Effector CD8-positive, alpha-beta T cell (primary cell): ENCODE measurements around the gene ATP6V1C2.

Experiments used
- DNase-seq: peaks from one replicate; lab custom pipeline; 2025; lab: John Stamatoyannopoulos, UW
- total RNA-seq, 4 experiments: gene quantifications; one replicate each; lab custom pipeline; 2026; lab: John Stamatoyannopoulos, UW

The ATP6V1C2 gene
- total RNA-seq, result 0 reads per million in 4 experiments

- DNase-seq, result no peak
These were observed at the start of gene ATP6V1C2 for GRCh38 chr2:10721396-10722251. ATP6V1C2 (plus strand) TSS chr2:10721630; CDS start chr2:10722850, 1,220 bp downstream.

DNA sequence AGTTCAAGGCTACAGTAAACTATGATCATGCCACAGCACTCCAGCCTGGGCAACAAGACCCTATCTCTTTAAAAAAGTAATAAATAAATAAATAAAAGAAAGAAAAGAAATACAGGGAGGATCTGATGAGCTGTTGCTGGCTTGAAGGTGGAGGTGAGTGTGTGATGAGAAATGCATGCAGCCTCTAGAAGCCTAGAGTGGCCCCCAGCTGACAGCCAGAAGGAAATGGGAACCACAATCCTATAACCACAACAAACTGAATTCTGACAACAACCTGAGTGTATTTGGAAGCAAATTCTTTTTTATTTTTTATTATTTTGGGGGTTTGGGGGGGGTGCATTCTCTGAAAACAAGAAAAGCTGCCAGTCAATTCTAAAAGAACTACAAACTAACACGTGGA is 46.3 kb upstream of the ATP6V1C2 start:
- DNase-seq, result no peak

GRCh38 chr2:10678225-10678624 is 43.2 kb upstream of the ATP6V1C2 start:
- no peak for DNase-seq

DNA sequence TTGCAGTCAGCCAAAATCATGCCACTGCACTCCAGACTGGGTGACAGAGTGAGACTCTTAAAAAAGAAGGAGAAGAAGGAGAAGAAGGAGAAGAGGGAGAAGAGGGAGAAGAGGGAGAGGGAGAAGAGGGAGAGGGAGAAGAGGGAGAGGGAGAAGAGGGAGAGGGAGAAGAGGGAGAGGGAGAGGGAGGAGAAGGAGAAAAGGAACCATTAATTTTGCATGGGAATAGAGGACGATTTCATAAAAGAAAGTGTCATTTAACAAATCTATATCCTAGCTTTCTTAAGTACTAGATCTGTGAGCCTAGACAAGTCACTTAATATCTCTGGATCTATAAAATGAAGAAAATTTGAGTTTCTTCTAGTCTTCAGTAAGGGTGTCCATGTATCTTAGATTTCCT is 41.2 kb upstream of the ATP6V1C2 start:
- DNase-seq, result no peak

- no peak for DNase-seq
These were observed 40.5 kb upstream of the ATP6V1C2 start for GRCh38 chr2:10680957-10681356.

DNA sequence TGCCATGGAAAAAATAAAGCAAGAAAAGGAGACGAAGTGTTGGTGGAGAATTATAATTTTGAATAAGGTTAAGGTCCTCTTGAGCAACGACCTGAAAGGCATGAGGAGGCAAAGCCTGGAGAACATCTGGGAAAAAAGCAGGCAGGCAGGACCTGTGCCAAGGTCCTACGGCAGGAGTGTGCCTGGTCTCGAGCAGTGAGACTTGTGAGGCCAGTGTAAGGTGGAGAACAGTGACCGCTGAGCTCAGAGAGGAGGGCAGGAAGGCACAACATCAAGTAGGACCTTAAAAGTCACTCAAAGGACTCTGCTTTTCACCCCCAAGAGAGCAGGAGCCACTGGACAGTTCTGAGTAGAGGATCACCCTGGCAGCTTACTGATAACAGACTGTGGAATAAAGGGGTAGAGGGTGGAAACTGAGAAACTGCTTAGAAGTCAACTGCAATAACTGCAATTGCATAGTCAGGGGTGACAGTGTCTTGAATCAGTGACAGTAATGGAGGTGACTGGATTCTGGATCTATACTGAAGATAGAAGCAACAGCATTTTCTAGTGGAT is 35.2 kb upstream of the ATP6V1C2 start:
- DNase-seq, result no peak

GRCh38 chr2:10688921-10689807 is 32.3 kb upstream of the ATP6V1C2 start:
- no peak for DNase-seq

DNA sequence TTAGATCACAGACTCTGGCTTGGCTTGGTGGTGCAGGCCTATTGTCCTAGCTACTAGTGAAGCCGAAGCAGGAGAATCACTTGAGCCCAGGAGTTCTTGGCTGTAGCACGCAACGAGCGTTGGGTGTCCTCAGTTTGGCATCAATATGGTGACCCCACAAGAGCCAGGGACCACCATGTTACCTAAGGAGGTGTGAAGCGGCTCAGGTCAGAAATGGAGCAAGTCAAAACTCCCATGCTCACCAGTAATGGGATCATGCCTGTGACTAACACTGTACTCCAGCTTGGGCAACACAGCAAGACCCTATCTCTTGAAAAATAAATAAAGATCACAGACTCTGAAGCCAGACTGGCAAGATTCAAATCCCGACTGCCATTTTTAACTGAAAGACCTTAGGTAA is 29.9 kb upstream of the ATP6V1C2 start:
- DNase-seq, result no peak

GRCh38 chr2:10700078-10700803 is 21.2 kb upstream of the ATP6V1C2 start:
- no peak for DNase-seq

DNA sequence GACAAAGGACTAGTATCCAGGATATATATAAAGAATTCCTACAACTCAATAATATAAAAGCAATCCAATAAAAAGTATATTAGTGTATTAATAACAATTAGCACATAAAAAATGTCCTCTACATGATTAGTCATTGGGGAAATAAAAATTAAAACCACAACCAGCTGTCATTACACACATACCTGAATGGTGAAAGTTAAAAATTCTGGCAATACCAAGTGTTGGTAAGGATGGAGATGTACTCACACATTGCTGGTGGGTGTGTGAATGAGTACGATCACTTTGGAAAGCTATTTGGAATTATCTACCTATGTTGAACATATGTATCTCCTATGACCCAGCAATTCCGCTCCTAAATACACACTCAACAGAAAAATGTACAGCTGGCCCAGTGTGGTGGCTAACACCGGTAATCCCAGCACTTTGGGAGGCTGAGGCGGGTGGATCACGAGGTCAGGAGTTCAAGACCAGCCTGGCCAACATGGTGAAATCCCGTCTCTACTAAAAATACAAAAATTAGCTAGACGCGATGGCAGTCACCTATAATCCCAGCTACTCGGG is 17.3 kb upstream of the ATP6V1C2 start:
- no peak for DNase-seq

DNA sequence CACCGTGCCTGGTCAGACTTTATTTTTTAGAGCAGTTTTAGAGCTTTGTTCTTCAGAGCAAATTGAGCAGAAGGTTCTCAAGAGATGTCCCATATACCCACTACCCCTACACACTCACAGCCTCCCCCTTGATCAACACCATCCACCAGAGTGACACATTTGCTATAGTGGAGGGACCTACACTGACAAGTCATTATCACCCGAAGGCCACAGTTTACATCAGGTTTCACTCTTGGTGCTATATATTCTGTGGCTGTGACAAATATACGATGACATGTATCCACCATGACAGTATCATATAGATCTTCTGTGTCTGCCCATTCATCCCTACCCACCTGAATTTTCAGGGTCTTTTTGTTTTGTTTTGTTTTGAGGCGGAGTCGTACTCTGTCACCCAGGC is 15.4 kb upstream of the ATP6V1C2 start:
- DNase-seq, result no peak

GRCh38 chr2:10707831-10708230 is 13.6 kb upstream of the ATP6V1C2 start:
- no peak for DNase-seq

DNA sequence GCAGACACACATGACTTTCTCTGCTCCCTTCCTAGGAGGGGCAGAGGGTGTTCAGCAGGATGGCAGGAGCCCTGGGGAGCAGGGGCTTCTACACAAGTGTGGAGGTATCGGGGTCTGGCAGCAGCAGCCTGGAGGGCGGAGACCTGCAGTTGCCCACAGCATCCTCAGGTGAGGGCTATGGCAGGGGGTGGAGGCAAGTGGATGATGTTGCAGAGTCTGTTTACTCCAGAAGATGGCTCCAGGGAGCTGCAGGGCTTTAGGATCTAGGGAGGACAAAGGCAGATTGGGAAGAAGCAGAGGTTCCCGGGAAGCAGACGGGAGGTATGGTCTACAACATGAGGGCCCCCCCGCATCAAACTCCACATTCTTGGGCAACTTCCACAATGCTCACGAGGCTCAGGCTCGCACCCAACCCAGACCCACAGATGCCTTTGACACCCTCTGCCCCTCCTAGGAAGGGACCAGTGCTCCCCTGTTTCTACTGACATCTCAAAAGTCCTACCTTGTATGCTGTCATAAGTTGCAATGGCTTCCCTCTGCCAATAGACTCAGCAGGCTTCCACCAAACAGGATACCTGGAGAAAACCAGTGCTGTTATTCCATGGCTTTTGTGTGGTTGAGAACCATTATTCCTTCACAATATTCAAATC is 12.0 kb upstream of the ATP6V1C2 start:
- DNase-seq, result no peak

- DNase-seq, result no peak
These were observed 9.1 kb upstream of the ATP6V1C2 start for GRCh38 chr2:10712185-10712809.

DNA sequence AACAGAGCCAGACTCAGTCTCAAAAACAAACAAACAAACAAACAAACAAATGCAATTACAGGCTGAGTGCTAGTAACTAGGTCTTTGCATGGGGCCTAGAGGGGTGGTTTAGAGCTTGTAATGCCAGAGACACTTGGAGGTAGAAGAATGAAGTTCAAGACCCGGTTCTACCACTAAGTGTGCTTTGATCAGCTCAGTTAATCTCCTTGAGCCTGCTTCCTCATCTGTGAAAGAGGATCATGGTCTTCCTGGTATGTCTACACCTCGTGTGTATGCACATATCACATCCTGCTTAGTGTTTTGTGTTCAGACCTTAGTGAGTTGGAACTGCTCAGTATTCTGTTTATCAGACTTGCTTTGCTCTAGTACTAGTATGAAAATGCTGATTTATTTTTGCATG is 4.8 kb upstream of the ATP6V1C2 start:
- no peak for DNase-seq

DNA sequence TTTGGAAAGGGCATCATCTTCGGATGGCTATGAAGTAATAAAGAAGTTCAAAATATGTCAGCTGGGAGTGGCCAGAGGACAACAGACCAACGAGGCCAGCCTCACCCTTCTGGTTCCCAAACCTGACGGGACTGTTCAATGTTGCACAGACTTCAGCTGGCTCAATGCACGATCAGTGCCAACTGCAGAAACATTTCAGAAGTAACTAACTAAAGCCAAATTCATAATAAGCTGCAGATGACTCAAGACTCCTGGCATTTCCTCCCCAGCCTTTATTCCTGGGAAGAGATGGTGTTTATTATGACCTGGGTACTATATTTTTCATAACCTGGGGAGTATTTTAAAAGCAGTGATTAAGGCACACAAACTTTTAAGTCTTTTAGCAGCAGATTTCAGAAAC is 3.8 kb upstream of the ATP6V1C2 start:
- DNase-seq, result no peak

DNA sequence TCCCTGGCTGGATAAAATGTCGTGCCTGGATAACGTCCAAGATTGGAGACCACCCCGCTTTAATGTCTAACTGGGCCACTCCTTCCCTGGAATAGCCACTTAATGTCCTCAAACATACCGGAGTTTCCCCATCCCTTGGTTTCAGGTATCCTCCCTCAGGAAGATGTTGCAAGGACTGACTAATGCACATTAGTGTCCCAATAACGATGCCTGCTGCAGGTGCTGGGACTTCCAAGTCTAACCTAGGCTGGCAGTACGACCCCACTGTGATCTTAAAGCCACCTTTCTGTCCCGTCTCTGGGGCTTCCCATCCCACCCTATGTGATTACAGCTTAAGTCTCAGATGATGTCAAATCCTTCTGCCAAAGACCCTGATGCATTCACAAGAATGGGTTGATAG is 1.1 kb upstream of the ATP6V1C2 start:
- DNase-seq, result no peak

- no peak for DNase-seq
These were observed 459 bp upstream of the ATP6V1C2 start for GRCh38 chr2:10720947-10721395.

DNA sequence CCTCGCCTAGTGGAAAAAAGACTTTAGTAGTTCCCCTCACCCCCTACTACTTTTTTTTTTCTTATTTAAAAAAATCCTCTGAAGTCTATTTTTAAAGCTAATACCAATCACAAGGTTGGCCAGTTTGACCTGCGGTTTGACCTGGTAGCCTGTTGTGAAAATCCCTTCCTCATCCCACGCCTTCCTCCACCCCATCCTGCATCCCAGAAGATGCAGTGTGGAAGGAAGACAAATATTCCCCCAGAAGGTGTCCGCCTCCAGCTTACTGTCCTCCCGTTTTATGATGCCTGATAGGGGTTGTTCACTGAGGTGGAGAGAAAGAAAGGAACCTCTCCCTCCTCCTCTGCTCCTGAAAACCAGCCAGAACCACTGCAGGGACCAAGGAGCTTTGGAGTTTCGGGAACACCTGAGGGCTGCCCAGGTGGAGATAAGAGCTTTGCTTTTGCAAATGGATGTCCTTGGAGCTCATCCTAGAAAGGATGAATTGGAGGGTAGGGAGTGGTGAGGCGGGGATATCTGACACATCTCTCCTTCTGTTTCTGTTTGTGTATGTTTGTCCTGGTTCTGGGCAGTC is 909 bp downstream of the ATP6V1C2 start:
- no peak for DNase-seq

GRCh38 chr2:10732924-10733565 is 11.6 kb downstream of the ATP6V1C2 start:
- DNase-seq, result no peak
